GM19328 (cell line): ENCODE results near the gene PLCB4.

Experiments
- ATAC-seq: cut with Tn5 transposase; IDR thresholded peaks from one replicate; pipeline ENCODE4 v1.9.1; 2021; ENCODE audit warnings: mild to moderate bottlenecking, moderate library complexity; ENCODE audit not compliant: unreplicated experiment

Gene PLCB4

GRCh38 chr20:9212735-9213134 is 143.8 kb downstream of the PLCB4 start:
- no peak for ATAC-seq

- no peak for ATAC-seq
These were observed 145.8 kb downstream of the PLCB4 start for GRCh38 chr20:9214685-9215084.

- ATAC-seq = no peak
These were observed 146.7 kb downstream of the PLCB4 start for GRCh38 chr20:9215539-9215938.

- ATAC-seq = no peak
These were observed 149.7 kb downstream of the PLCB4 start for GRCh38 chr20:9218531-9218961.

GRCh38 chr20:9220874-9221547 is 152.1 kb downstream of the PLCB4 start:
- ATAC-seq = no peak

- ATAC-seq = no peak
These were observed 154.4 kb downstream of the PLCB4 start for GRCh38 chr20:9223296-9223695.

GRCh38 chr20:9225879-9226278 is 157.0 kb downstream of the PLCB4 start:
- ATAC-seq = no peak

- ATAC-seq = no peak
These were observed 159.2 kb downstream of the PLCB4 start for GRCh38 chr20:9227896-9228615.

GRCh38 chr20:9228774-9229450 is 160.0 kb downstream of the PLCB4 start:
- no peak for ATAC-seq

- no peak for ATAC-seq
These were observed 161.5 kb downstream of the PLCB4 start for GRCh38 chr20:9230406-9230805.

- ATAC-seq = no peak
These were observed 164.9 kb downstream of the PLCB4 start for GRCh38 chr20:9233804-9234203.

GRCh38 chr20:9235518-9235917 is 166.6 kb downstream of the PLCB4 start:
- no peak for ATAC-seq

- ATAC-seq = no peak
These were observed 167.6 kb downstream of the PLCB4 start for GRCh38 chr20:9236458-9236857.

GRCh38 chr20:9241232-9241692 is 172.4 kb downstream of the PLCB4 start:
- ATAC-seq = no peak

- ATAC-seq = no peak
These were observed 173.0 kb downstream of the PLCB4 start for GRCh38 chr20:9241721-9242427.

GRCh38 chr20:9243986-9244385 is 175.1 kb downstream of the PLCB4 start:
- ATAC-seq = no peak

- ATAC-seq = no peak
These were observed 175.9 kb downstream of the PLCB4 start for GRCh38 chr20:9244811-9245210.

GRCh38 chr20:9246731-9247130 is 177.8 kb downstream of the PLCB4 start:
- no peak for ATAC-seq

GRCh38 chr20:9250511-9250910 is 181.6 kb downstream of the PLCB4 start:
- no peak for ATAC-seq

GRCh38 chr20:9253006-9253539 is 184.2 kb downstream of the PLCB4 start:
- ATAC-seq = no peak

GRCh38 chr20:9255171-9255570 is 186.3 kb downstream of the PLCB4 start:
- ATAC-seq = no peak
